K562 (cell line): Measurements from ENCODE around the gene CABP4. TPM values are rescaled to one million over a fixed set of nuclear protein-coding genes. Genes with fewer than 3 reads are reported as not detected.
A peak's percentile ranks its signal among the peaks of the same experiment; 100 is the strongest.

Source experiments
- ATAC-seq: fragments of 200-7000 bp; cut with Tn5 transposase; 3 replicates; pipeline ENCODE4 v1.9.1; 2020; ENCODE audit warnings: moderate library complexity
- BruUV-seq: library from RNA; stranded (reverse); fragments of 400-500 nt; replicated peaks from 2 replicates; lab custom pipeline; 2021; lab: Mats Ljungman, UMichigan
- CTCF ChIA-PET: fragments of 300-600 bp; formaldehyde crosslinking; extraction: SDS; loops from one replicate; lab custom pipeline; 2021; ENCODE audit warnings: low intra/inter-chr PET ratio; lab: Yijun Ruan, JAX
- POLR2A ChIA-PET: fragments of 300-600, 350-650 bp; sonication (Branson Sonifier 250); formaldehyde crosslinking; extraction: SDS; loops from one replicate; lab custom pipeline; 2021; ENCODE audit warnings: antibody characterized with exemption, inconsistent platforms; lab: Yijun Ruan, JAX
- DNase-seq, 4 experiments: peaks; one replicate each; pipeline versions ENCODE4 v3.0.0 to v3.0.0-alpha.2; 2011 to 2018; ENCODE audit warnings: low spot score in 3 of 4, mixed read lengths in 3 of 4; ENCODE audit errors: extremely low read depth in 1 of 4
- FAIRE-seq: peaks from 2 replicates; lab custom pipeline; 2011; peaks lifted over from hg19 to GRCh38; lab: Jason Lieb, UNC
- H2AFZ ChIP-seq: 2 replicates; pipeline ENCODE4 v1.6.0; 2011; ENCODE audit warnings: low read depth, low read length, control low read depth, inconsistent platforms
- H3K27ac ChIP-seq: fragments of 200-600 bp; 3 replicates; pipeline ENCODE4 v1.8.0; 2011; ENCODE audit warnings: low read depth, mild to moderate bottlenecking, control low read depth, inconsistent platforms, low read length, moderate library complexity, mixed read lengths; ENCODE audit errors: extremely low read depth
- H3K27me3 ChIP-seq, 2 experiments: fragments of 300-600 bp in 1 of 2; 2 replicates in 1 of 2; 3 replicates in 1 of 2; pipeline versions ENCODE4 v1.6.0 to v1.8.0; 2011; ENCODE audit warnings: inconsistent platforms in 2 of 2, low read length in 2 of 2, mild to moderate bottlenecking in 1 of 2, mixed read lengths in 1 of 2, moderate library complexity in 1 of 2; ENCODE audit not compliant: control insufficient read depth in 2 of 2, insufficient read depth in 2 of 2
- H3K36me3 ChIP-seq: fragments of 300-600 bp; 3 replicates; pipeline ENCODE4 v1.8.0; 2011; ENCODE audit warnings: mild to moderate bottlenecking, low read length, inconsistent platforms; ENCODE audit not compliant: control insufficient read depth, insufficient read depth
- H3K4me1 ChIP-seq, 2 experiments: fragments of 200-600 bp in 1 of 2; replicated peaks in 1 of 2; 2 replicates in 1 of 2; 3 replicates in 1 of 2; pipeline versions ENCODE4 v1.5.1 to v1.8.0; 2011; ENCODE audit warnings: inconsistent platforms in 2 of 2, low read length in 2 of 2, mild to moderate bottlenecking in 1 of 2, mixed read lengths in 1 of 2, moderate library complexity in 1 of 2; ENCODE audit not compliant: control insufficient read depth in 2 of 2, insufficient read depth in 2 of 2
- H3K4me2 ChIP-seq: 2 replicates; pipeline ENCODE4 v1.6.1; 2011; ENCODE audit warnings: low read length, control low read depth, inconsistent platforms, mixed read lengths; ENCODE audit not compliant: insufficient read depth
- H3K4me3 ChIP-seq: fragments of 200-600 bp; sonication (generic), shearing (Covaris generic); 2 replicates; pipeline ENCODE4 v1.5.1; 2016; ENCODE audit warnings: control low read depth, inconsistent platforms
- H3K79me2 ChIP-seq: fragments of 200-600 bp; 3 replicates; pipeline ENCODE4 v1.8.0; 2011; ENCODE audit warnings: low read length, inconsistent platforms; ENCODE audit not compliant: control insufficient read depth, insufficient read depth
- H3K9ac ChIP-seq, 2 experiments: 2 replicates each; pipeline versions ENCODE4 v1.6.0 to v1.6.1; 2011; ENCODE audit warnings: low read depth in 2 of 2, low read length in 2 of 2, control low read depth in 1 of 2, inconsistent platforms in 1 of 2, mild to moderate bottlenecking in 1 of 2, mixed read lengths in 1 of 2; ENCODE audit not compliant: insufficient read depth in 1 of 2
- H3K9me1 ChIP-seq: one replicate; pipeline ENCODE4 v1.6.0; 2011; ENCODE audit warnings: inconsistent platforms, mild to moderate bottlenecking, low read length, moderate library complexity; ENCODE audit not compliant: control insufficient read depth, insufficient read depth
- H3K9me3 ChIP-seq: replicated peaks from 2 replicates; pipeline ENCODE4 v1.5.1; 2011; ENCODE audit warnings: low read depth, low read length, inconsistent platforms; ENCODE audit not compliant: control insufficient read depth, insufficient read depth
- H4K20me1 ChIP-seq: replicated peaks from 2 replicates; pipeline ENCODE4 v1.6.1; 2011; ENCODE audit warnings: low read length, inconsistent platforms, mixed read lengths; ENCODE audit not compliant: control insufficient read depth, insufficient read depth
- PHF8 ChIP-seq: fragments of 200-600 bp; sonication (generic); IDR thresholded peaks from 2 replicates; pipeline ENCODE4 v1.6.1; 2012; ENCODE audit warnings: mixed run types, mild to moderate bottlenecking, inconsistent platforms, low read length, moderate library complexity, borderline replicate concordance
- POLR2G ChIP-seq: fragments of 200-400 bp; formaldehyde crosslinking; IDR thresholded peaks from 2 replicates; pipeline ENCODE4 v1.6.1; 2017; ENCODE audit warnings: low read depth, mild to moderate bottlenecking, antibody characterized with exemption, low read length, moderate library complexity
- SAP30 ChIP-seq: fragments of 200-600 bp; sonication (generic); IDR thresholded peaks from 2 replicates; pipeline ENCODE4 v1.6.1; 2012; ENCODE audit warnings: borderline replicate concordance, low read depth, mild to moderate bottlenecking, moderate library complexity, low read length, control low read depth, inconsistent platforms; ENCODE audit not compliant: insufficient read depth, poor library complexity, severe bottlenecking
- STAG1 ChIP-seq: sonication (generic); formaldehyde crosslinking; IDR thresholded peaks from 2 replicates; pipeline ENCODE4 v1.5.0; 2020; ENCODE audit warnings: missing genetic modification reagents, borderline replicate concordance
- ZZZ3 ChIP-seq: fragments of 450-650 bp; IDR thresholded peaks from 2 replicates; pipeline ENCODE4 v1.6.1; 2016; ENCODE audit warnings: antibody characterized with exemption, mild to moderate bottlenecking, moderate library complexity
- WGBS: fragments of 100-300 bp; shearing (Covaris generic); methylation state at CpG from one replicate; pipeline ENCODE4 v1.1.6; 2016; ENCODE audit warnings: low coverage, mixed read lengths; ENCODE audit not compliant: insufficient coverage; ENCODE audit errors: missing lambda C conversion rate; 5-methylcytosine and 5-hydroxymethylcytosine counted together
- in situ Hi-C: fragments of 300-500 bp; cut with MboI; formaldehyde crosslinking; loops from 4 replicates; pipeline ENCODE4 v1.15.0; 2018; ENCODE audit warnings: inconsistent platforms, mixed read lengths
- intact Hi-C: fragments of 100-400 bp; cut with micrococcal nuclease; formaldehyde crosslinking; loops from 2 replicates; pipeline ENCODE4 v1.14.2; 2022
- polyA plus RNA-seq, 8 experiments: library from polyadenylated mRNA; depleted of rRNA in 4 of 8; stranded (reverse) in 5 of 8; unstranded in 3 of 8; fragments of >200 nt; fragmentation: Nextera tagmentation in 2 of 8; fragmentation: Illumina TruSeq in 1 of 8; extraction: Ambion mirVana in 2 of 8; extraction: Trizol in 1 of 8; gene quantifications; 2 replicates each; pipeline versions ENCODE4 v1.2.1 to v1.2.3, GENCODE V29; 2011 to 2014; ENCODE audit warnings: inconsistent platforms in 1 of 8, missing spikeins in 1 of 8
- total RNA-seq, 7 experiments: library from RNA; depleted of rRNA in 6 of 7; stranded (reverse); fragments of >200 nt in 6 of 7; fragmentation: Illumina TruSeq in 2 of 7; extraction: Trizol in 2 of 7; gene quantifications; 2 replicates each; pipeline versions ENCODE4 v1.2.1 to v1.2.3, GENCODE V29; 2011 to 2021; ENCODE audit warnings: low replicate concordance in 1 of 7

CABP4 gene
- total and polyA plus RNA-seq, 9 of the 15 experiments (the other 6 are each of a cell fraction or from before 2014, with no cell fraction given) = 0.11 TPM; not detected in 8

- DNase-seq (no peak), FAIRE-seq (no peak), ATAC-seq (no peak)
- ChIA-PET POLR2A (interaction anchor here (0.7 kb wide), 1 partner anchor 27 kb away, joined by 3 read pairs; no protein-coding TSS in a partner anchor), CTCF (interaction anchor here (0.6 kb wide), 1 partner anchor 1652 kb away, joined by 4 read pairs; no protein-coding TSS in a partner anchor)
- Histone ChIP-seq H3K27ac (no peak overlapping the region), H3K9ac (no peak overlapping the region; a peak in 1 of 4 replicates), H3K4me1 (peaks cover 20 to 56% of the 10 kb centered on the region in 2 experiments; a peak in 4 of 5 replicates), H3K79me2 (peaks cover 12% of the 10 kb centered on the region), H3K4me3 (no peak overlapping the region), H2AFZ (no peak overlapping the region), H3K36me3 (no peaks in the 10 kb centered on the region), H3K4me2 (no peak overlapping the region), H4K20me1 (no peaks in the 10 kb centered on the region), H3K27me3 (no peaks in the 10 kb centered on the region), H3K9me3 (no peaks in the 10 kb centered on the region), H3K9me1 (no peaks in the 10 kb centered on the region)
- in situ Hi-C loops = no loop called here
- TF ChIP-seq POLR2G (0 out of 2 replicates have a peak, but pooled peaks have one; percentile 14), ZZZ3 (no peak), PHF8 (no peak), STAG1 (CRISPR knock-in tag) (0 out of 2 replicates have a peak, but pooled peaks have one; percentile 10), SAP30 (no peak)
- no TSS peak for BruUV-seq
- intact Hi-C loops = loop anchor here (5.0 kb wide), 1 partner anchor 44 kb away; no protein-coding TSS in a partner anchor
- 79% methylated on average over 5 of the region's 5 CpGs for WGBS
These were observed 11.2 kb downstream of the CABP4 start for GRCh38 chr11:67466367-67466766.
